Psoas muscle (tissue), 8 donors: ENCODE results near the gene RTP3. TPM values are rescaled to one million over a fixed set of nuclear protein-coding genes. Genes with fewer than 3 reads are reported as not detected.

Experiments used
- ATAC-seq, 4 donors: fragments of 200-7000 bp; cut with Tn5 transposase; one replicate each; pipeline ENCODE4 v1.9.1; 2020; ENCODE audit warnings: moderate library complexity in 3 of 4, mild to moderate bottlenecking in 2 of 4
- DNase-seq, 2 donors: peaks; one replicate each; pipeline ENCODE4 v3.0.0-alpha.2; 2020
- H3K27ac ChIP-seq: fragments of 200-600 bp; one replicate; pipeline ENCODE4 v1.8.0; 2022
- H3K27me3 ChIP-seq, 3 donors: fragments of 200-600 bp in 1 of 3; one replicate each; pipeline versions ENCODE4 v1.6.1 to v1.8.0; 2013 to 2022; ENCODE audit warnings: low read length in 2 of 3, mild to moderate bottlenecking in 2 of 3, moderate library complexity in 1 of 3; ENCODE audit not compliant: insufficient read depth in 3 of 3
- H3K36me3 ChIP-seq, 2 donors: fragments of 200-600 bp in 1 of 2; one replicate each; pipeline versions ENCODE4 v1.6.1 to v1.8.0; 2013 to 2022; ENCODE audit warnings: low read depth in 1 of 2, mild to moderate bottlenecking in 1 of 2, moderate library complexity in 1 of 2; ENCODE audit not compliant: insufficient read depth in 1 of 2
- H3K4me1 ChIP-seq: fragments of 200-600 bp; one replicate; pipeline ENCODE4 v1.8.0; 2022
- H3K4me3 ChIP-seq: fragments of 200-600 bp; one replicate; pipeline ENCODE4 v1.8.0; 2022; ENCODE audit warnings: mild to moderate bottlenecking
- H3K9me3 ChIP-seq: fragments of 200-600 bp; one replicate; pipeline ENCODE4 v1.8.0; 2022
- CTCF ChIP-seq: fragments of 200-600 bp; IDR thresholded peaks from one replicate; pipeline ENCODE4 v1.8.0; 2022; ENCODE audit warnings: antibody characterized with exemption
- WGBS, 3 donors: extraction: QIAGEN DNeasy Blood & Tissue Kit; methylation state at CpG; one replicate each; pipeline versions ENCODE4 v1.1.6 to v1.1.7; 2013; 5-methylcytosine and 5-hydroxymethylcytosine counted together
- intact Hi-C, 2 donors: fragments of 100-400 bp; cut with DNase I; formaldehyde crosslinking; loops; one replicate each; pipeline versions ENCODE4 v1.11.0 to v1.14.2; 2022
- polyA plus RNA-seq, 3 donors: library from polyadenylated mRNA; stranded (reverse); fragments of 200-250 nt; gene quantifications; one replicate each; pipeline ENCODE4 v1.2.3, GENCODE V29; 2013
- total RNA-seq, 4 donors: library from RNA; stranded (reverse); fragmentation: NEBNext Ultra II Directional in 2 of 4; extraction: Animal tissue kit (Norgen Biotek cat#: 25700) in 2 of 4; gene quantifications; one replicate each; pipeline versions ENCODE4 v1.2.1 to v1.2.4, GENCODE V29; 2021 to 2023
- donor health status: healthy with polysubstance abuse.
- donor health status: DM: no; HTN: no; CAD: no; lungs with moderate emphysema.
- donor health status: Bipolar disorder and iron deficiency.
- donor health status: healthy.
- donor health status: DM: yes; HTN: yes; CAD: no.
- donor health status: DM: no; HTN: no; CAD: no.
- donor health status: DM: no; HTN: no; CAD: no.
- donor health status: DM: yes; HTN: yes; CAD: no.

The RTP3 gene
- total and polyA plus RNA-seq, 7 donors, result 0.01 TPM; not detected in 6

GRCh38 chr3:46464326-46465195 is 33.2 kb upstream of the RTP3 start, which contains the start of gene LTF:
LTF (minus strand) TSS chr3:46464905; CDS start chr3:46464867, 38 bp downstream.
- Histone ChIP-seq H3K27ac (no peak within 1 kb of the TSS), H3K4me1 (peaks cover 11% of the 10 kb centered on the region), H3K36me3 (no peaks in the 10 kb centered on the region), H3K4me3 (no peak within 1 kb of the TSS), H3K27me3 (peaks cover 0 to 5% (median 0%) of the 10 kb centered on the region in 3 donors), H3K9me3 (no peaks in the 10 kb centered on the region)
- TF ChIP-seq CTCF, result no peak
- DNase-seq, result no peak
- 44 to 55% (median 54%) methylated on average over 44 of the region's 44 CpGs for WGBS, 3 donors
- intact Hi-C loops, result no loop called here
- ATAC-seq, result no peak

- intact Hi-C loops, result no loop called here
- peaks cover 0 to 4% (median 0%) of the 10 kb centered on the region in 3 donors for H3K27me3 ChIP-seq
- ATAC-seq, result no peak
- peaks cover 17% of the 10 kb centered on the region for H3K4me1 ChIP-seq
- no peak overlapping the region for H3K4me3 ChIP-seq
- no peak overlapping the region for H3K27ac ChIP-seq
- no peaks in the 10 kb centered on the region for H3K36me3 ChIP-seq
- no peak for DNase-seq
- no peak for TF ChIP-seq CTCF
- no peaks in the 10 kb centered on the region for H3K9me3 ChIP-seq
- 70 to 84% (median 73%) methylated on average over 2 of the region's 2 CpGs for WGBS, 3 donors
These were observed 32.6 kb upstream of the RTP3 start for GRCh38 chr3:46465196-46465520.

- DNase-seq, result no peak
- intact Hi-C loops, result no loop called here
- TF ChIP-seq CTCF, result no peak
- H3K27ac ChIP-seq, result no peak overlapping the region
- no peaks in the 10 kb centered on the region for H3K27me3 ChIP-seq
- no peak overlapping the region for H3K4me3 ChIP-seq
- H3K9me3 ChIP-seq, result no peaks in the 10 kb centered on the region
- no peaks in the 10 kb centered on the region for H3K36me3 ChIP-seq
- no peak for ATAC-seq
- peaks cover 19% of the 10 kb centered on the region for H3K4me1 ChIP-seq
These were observed 31.5 kb upstream of the RTP3 start for GRCh38 chr3:46466273-46466672.

- TF ChIP-seq CTCF, result no peak
- ATAC-seq (no peak), DNase-seq (no peak)
- WGBS, 3 donors, result 45 to 79% (median 57%) methylated on average over 1 of the region's 1 CpG
- no peaks in the 10 kb centered on the region for H3K36me3 ChIP-seq
- no peak overlapping the region for H3K27ac ChIP-seq
- no peak overlapping the region for H3K4me3 ChIP-seq
- H3K9me3 ChIP-seq, result no peaks in the 10 kb centered on the region
- intact Hi-C loops, result no loop called here
- H3K4me1 ChIP-seq, result peaks cover 19% of the 10 kb centered on the region
- no peaks in the 10 kb centered on the region for H3K27me3 ChIP-seq
These were observed 30.8 kb upstream of the RTP3 start for GRCh38 chr3:46466871-46467403.
